Astrocyte (in vitro differentiated cells and primary cell): ENCODE data around the gene TRIM26. TPM values are rescaled to one million over a fixed set of nuclear protein-coding genes. Genes with fewer than 3 reads are reported as not detected.
A peak's percentile ranks its signal among the peaks of the same experiment; 100 is the strongest.

Experiments
- DNase-seq: peaks from one replicate; pipeline ENCODE4 v3.0.0-alpha.2; 2010; ENCODE audit warnings: low read depth
- FAIRE-seq: peaks from 2 replicates; lab custom pipeline; 2011; peaks lifted over from hg19 to GRCh38; lab: Jason Lieb, UNC
- H2AFZ ChIP-seq: 2 replicates; pipeline ENCODE4 v1.6.0; 2012; ENCODE audit warnings: low read depth, low read length, inconsistent platforms
- H3K27ac ChIP-seq: 2 replicates; pipeline ENCODE4 v1.5.1; 2011; ENCODE audit warnings: low read depth, low read length, inconsistent platforms
- H3K27me3 ChIP-seq: 2 replicates; pipeline ENCODE4 v1.6.0; 2011; ENCODE audit warnings: low read length, inconsistent platforms; ENCODE audit not compliant: insufficient read depth
- H3K36me3 ChIP-seq: 2 replicates; pipeline ENCODE4 v1.5.1; 2011; ENCODE audit warnings: low read length, inconsistent platforms; ENCODE audit not compliant: insufficient read depth
- H3K4me1 ChIP-seq: 2 replicates; pipeline ENCODE4 v1.5.1; 2011; ENCODE audit warnings: low read length, inconsistent platforms; ENCODE audit not compliant: insufficient read depth
- H3K4me2 ChIP-seq: 2 replicates; pipeline ENCODE4 v1.6.0; 2012; ENCODE audit warnings: low read length, inconsistent platforms
- H3K4me3 ChIP-seq: 2 replicates; pipeline ENCODE4 v1.5.1; 2011; ENCODE audit warnings: low read depth, mild to moderate bottlenecking, low read length, inconsistent platforms; ENCODE audit not compliant: insufficient read depth
- H3K79me2 ChIP-seq: 2 replicates; pipeline ENCODE4 v1.6.0; 2012; ENCODE audit warnings: mild to moderate bottlenecking, low read length, inconsistent platforms; ENCODE audit not compliant: insufficient read depth
- H3K9ac ChIP-seq: 2 replicates; pipeline ENCODE4 v1.6.0; 2012; ENCODE audit warnings: mild to moderate bottlenecking, low read length, inconsistent platforms
- H3K9me3 ChIP-seq: 2 replicates; pipeline ENCODE4 v1.5.1; 2012; ENCODE audit warnings: low read depth, mild to moderate bottlenecking, low read length, inconsistent platforms; ENCODE audit not compliant: insufficient read depth
- H4K20me1 ChIP-seq: 2 replicates; pipeline ENCODE4 v1.6.0; 2012; ENCODE audit warnings: low read length, inconsistent platforms; ENCODE audit not compliant: insufficient read depth
- H3K27ac Mint-ChIP-seq: one replicate; pipeline ENCODE4 v1.8.0; 2021; ENCODE audit warnings: mild to moderate bottlenecking, mixed read lengths; ENCODE audit not compliant: unreplicated experiment
- H3K27me3 Mint-ChIP-seq: one replicate; pipeline ENCODE4 v1.8.0; 2021; ENCODE audit warnings: low read depth, mixed read lengths; ENCODE audit not compliant: unreplicated experiment
- H3K36me3 Mint-ChIP-seq: one replicate; pipeline ENCODE4 v1.8.0; 2021; ENCODE audit warnings: low read depth, mixed read lengths; ENCODE audit not compliant: unreplicated experiment
- H3K4me1 Mint-ChIP-seq: one replicate; pipeline ENCODE4 v1.8.0; 2021; ENCODE audit warnings: low read depth, mixed read lengths; ENCODE audit not compliant: unreplicated experiment
- H3K4me3 Mint-ChIP-seq: one replicate; pipeline ENCODE4 v1.8.0; 2021; ENCODE audit warnings: mild to moderate bottlenecking, moderate library complexity, mixed read lengths; ENCODE audit not compliant: unreplicated experiment
- H3K9me3 Mint-ChIP-seq: one replicate; pipeline ENCODE4 v1.8.0; 2021; ENCODE audit warnings: mild to moderate bottlenecking, mixed read lengths; ENCODE audit not compliant: unreplicated experiment
- CTCF ChIP-seq: IDR thresholded peaks from 2 replicates; pipeline ENCODE4 v1.5.1; 2011; ENCODE audit warnings: low read depth, mild to moderate bottlenecking, inconsistent platforms, low read length, moderate library complexity; ENCODE audit not compliant: insufficient read depth
- EZH2 ChIP-seq: IDR thresholded peaks from 2 replicates; pipeline ENCODE4 v1.6.1; 2012; ENCODE audit warnings: mild to moderate bottlenecking, low read length, inconsistent platforms; ENCODE audit not compliant: insufficient read depth
- total RNA-seq: library from RNA; stranded (reverse); gene quantifications from 2 replicates; pipeline ENCODE4 v1.2.1, GENCODE V29; 2021

The TRIM26 gene
- total RNA-seq, 1 donor from 2014 or later, result 52.8 TPM

- H3K4me2 ChIP-seq, result no peak overlapping the region
- peaks cover 58% of the 10 kb centered on the region for H3K79me2 ChIP-seq
- no peak overlapping the region for H3K4me3 ChIP-seq
- no peak overlapping the region for H3K27ac ChIP-seq
- TF ChIP-seq EZH2 (no peak), CTCF (no peak)
- no peaks in the 10 kb centered on the region for H3K9me3 Mint-ChIP-seq
- H3K27ac Mint-ChIP-seq, result no peak overlapping the region
- no peak overlapping the region for H2AFZ ChIP-seq
- H3K27me3 ChIP-seq, result no peaks in the 10 kb centered on the region
- H3K4me3 Mint-ChIP-seq, result no peak overlapping the region
- H3K27me3 Mint-ChIP-seq, result no peaks in the 10 kb centered on the region
- H3K4me1 Mint-ChIP-seq, result peaks cover 18% of the 10 kb centered on the region
- H4K20me1 ChIP-seq, result peaks cover 84% of the 10 kb centered on the region
- FAIRE-seq (no peak), DNase-seq (no peak)
- peaks cover 9% of the 10 kb centered on the region for H3K4me1 ChIP-seq
- H3K9ac ChIP-seq, result no peak overlapping the region
- peaks cover 15% of the 10 kb centered on the region for H3K36me3 ChIP-seq
- no peaks in the 10 kb centered on the region for H3K9me3 ChIP-seq
- peaks cover 14% of the 10 kb centered on the region for H3K36me3 Mint-ChIP-seq
These were observed 10.8 kb downstream of the TRIM26 start for GRCh38 chr6:30202366-30202765.

- Mint-ChIP-seq H3K27ac (no peak overlapping the region), H3K27me3 (no peaks in the 10 kb centered on the region), H3K9me3 (no peaks in the 10 kb centered on the region), H3K4me1 (peaks cover 15% of the 10 kb centered on the region), H3K4me3 (no peak overlapping the region), H3K36me3 (peaks cover 24% of the 10 kb centered on the region)
- peaks cover 67% of the 10 kb centered on the region for H4K20me1 ChIP-seq
- FAIRE-seq (peak; percentile 26), DNase-seq (no peak)
- no peak overlapping the region for H3K9ac ChIP-seq
- H3K36me3 ChIP-seq, result peaks cover 15% of the 10 kb centered on the region
- no peaks in the 10 kb centered on the region for H3K27me3 ChIP-seq
- H3K79me2 ChIP-seq, result peaks cover 41% of the 10 kb centered on the region
- no peak overlapping the region for H2AFZ ChIP-seq
- no peaks in the 10 kb centered on the region for H3K9me3 ChIP-seq
- H3K4me1 ChIP-seq, result no peaks in the 10 kb centered on the region
- TF ChIP-seq EZH2, result no peak
- no peak overlapping the region for H3K4me3 ChIP-seq
- no peak overlapping the region for H3K27ac ChIP-seq
- no peak overlapping the region for H3K4me2 ChIP-seq
These were observed 12.5 kb downstream of the TRIM26 start for GRCh38 chr6:30200551-30201281.

GRCh38 chr6:30198166-30199084 lies 14.8 kb downstream of the TRIM26 start:
- FAIRE-seq, result no peak
- no peak overlapping the region for H3K4me3 ChIP-seq
- H3K27ac ChIP-seq, result no peak overlapping the region
- H3K4me1 ChIP-seq, result no peaks in the 10 kb centered on the region
- H3K27ac Mint-ChIP-seq, result no peak overlapping the region
- H3K36me3 ChIP-seq, result peaks cover 20% of the 10 kb centered on the region
- no peak overlapping the region for H3K4me2 ChIP-seq
- H3K9ac ChIP-seq, result no peak overlapping the region
- H3K27me3 ChIP-seq, result no peaks in the 10 kb centered on the region
- no peaks in the 10 kb centered on the region for H3K27me3 Mint-ChIP-seq
- no peak for TF ChIP-seq EZH2
- peaks cover 21% of the 10 kb centered on the region for H3K79me2 ChIP-seq
- no peak for DNase-seq
- H3K4me1 Mint-ChIP-seq, result peaks cover 12% of the 10 kb centered on the region
- no peak overlapping the region for H2AFZ ChIP-seq
- no peaks in the 10 kb centered on the region for H3K9me3 ChIP-seq
- peaks cover 49% of the 10 kb centered on the region for H4K20me1 ChIP-seq
- no peak overlapping the region for H3K4me3 Mint-ChIP-seq
- H3K36me3 Mint-ChIP-seq, result peaks cover 30% of the 10 kb centered on the region
- no peaks in the 10 kb centered on the region for H3K9me3 Mint-ChIP-seq
